PC-9 (cell line): ENCODE measurements around the gene WDR77.

ENCODE experiments used
- CTCF ChIP-seq: fragments of 200-600 bp; sonication (generic); conservative IDR thresholded peaks from 2 replicates; pipeline ENCODE4 v1.6.1; 2017; ENCODE audit warnings: mixed run types, antibody characterized with exemption, mild to moderate bottlenecking, moderate library complexity
- EZH2 ChIP-seq: fragments of 200-600 bp; sonication (generic); IDR thresholded peaks from 2 replicates; pipeline ENCODE4 v1.8.0; 2017; ENCODE audit warnings: antibody characterized with exemption, low read depth

DNA sequence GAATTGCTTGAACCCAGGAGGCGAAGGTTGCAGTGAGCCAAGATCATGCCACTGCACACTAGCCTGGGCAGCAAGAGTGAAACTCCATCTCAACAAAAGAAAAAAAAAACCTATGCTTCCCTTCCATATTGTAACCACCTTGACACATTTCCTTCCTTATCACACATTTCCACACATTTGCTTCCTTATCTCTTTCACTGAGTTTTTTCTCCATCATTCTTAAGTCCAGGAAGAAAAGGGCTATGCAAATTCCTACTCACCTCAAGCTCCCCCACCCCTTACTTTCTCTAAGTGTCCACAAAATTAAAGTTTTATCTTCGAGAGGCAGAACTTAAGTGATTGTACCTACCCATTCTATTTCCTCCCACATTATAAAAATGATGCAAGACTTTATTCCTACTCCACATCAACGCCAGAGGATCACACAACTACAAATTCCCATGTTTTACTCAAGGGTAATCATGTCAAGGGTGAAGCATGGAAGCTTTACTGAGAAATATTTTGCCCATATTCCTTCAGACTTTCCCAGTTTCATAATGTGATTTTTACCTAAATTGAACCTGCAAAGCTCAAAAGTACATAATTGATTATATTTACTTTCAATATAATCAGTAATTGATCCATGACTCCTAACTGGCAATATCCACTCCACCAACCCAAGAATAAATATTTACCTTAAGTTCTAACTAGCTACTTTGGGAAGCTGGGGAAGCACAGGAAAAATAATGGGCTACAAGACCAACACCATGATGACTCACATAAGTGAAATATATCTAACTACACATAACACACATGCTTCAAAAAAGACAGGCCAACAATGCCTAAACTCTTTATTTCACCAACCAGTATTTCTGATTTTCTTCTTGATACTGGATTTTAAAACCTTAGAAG lies 9.3 kb downstream of the WDR77 start:
- TF ChIP-seq CTCF (no peak), EZH2 (no peak)
